OCI-LY7 (cell line): ENCODE data around the gene MEF2C. TPM values are rescaled to one million over a fixed set of nuclear protein-coding genes. Genes with fewer than 3 reads are reported as not detected.

Experiments used
- BruUV-seq: library from RNA; stranded (reverse); fragments of 400-500 nt; replicated peaks from 2 replicates; lab custom pipeline; 2021; lab: Mats Ljungman, UMichigan
- CTCF ChIA-PET: fragments of 300-600 bp; sonication (Branson Sonifier 250); formaldehyde crosslinking; loops from one replicate; lab custom pipeline; 2022; ENCODE audit warnings: antibody characterized with exemption; ENCODE audit not compliant: unreplicated experiment; lab: Charles Lee
- POLR2A ChIA-PET: fragments of 300-600 bp; sonication (Branson Sonifier 250); formaldehyde crosslinking; loops from one replicate; lab custom pipeline; 2022; ENCODE audit warnings: antibody characterized with exemption; lab: Charles Lee
- DNase-seq: peaks from one replicate; pipeline ENCODE4 v3.0.0-alpha.2; 2015; ENCODE audit warnings: low spot score
- H2AFZ ChIP-seq: fragments of 200-600 bp; sonication (generic), shearing (Covaris generic); 2 replicates; pipeline ENCODE4 v1.6.1; 2014; ENCODE audit warnings: mild to moderate bottlenecking, antibody characterized with exemption, low read length, moderate library complexity
- H3K27ac ChIP-seq: fragments of 200-600 bp; sonication (generic); 2 replicates; pipeline ENCODE4 v1.5.1; 2014; ENCODE audit warnings: mixed run types, low read depth, mild to moderate bottlenecking, moderate library complexity, low read length, inconsistent platforms; ENCODE audit not compliant: poor library complexity, severe bottlenecking
- H3K36me3 ChIP-seq: fragments of 200-600 bp; sonication (generic); 2 replicates; pipeline ENCODE4 v1.6.1; 2014; ENCODE audit warnings: mild to moderate bottlenecking, antibody characterized with exemption, low read length, moderate library complexity, mixed read lengths; ENCODE audit not compliant: insufficient read depth
- H3K4me1 ChIP-seq: fragments of 200-600 bp; sonication (generic); 2 replicates; pipeline ENCODE4 v1.5.1; 2014; ENCODE audit warnings: mild to moderate bottlenecking, low read length; ENCODE audit not compliant: insufficient read depth, poor library complexity, severe bottlenecking
- H3K4me2 ChIP-seq: fragments of 200-600 bp; sonication (generic); 2 replicates; pipeline ENCODE4 v1.6.1; 2014; ENCODE audit warnings: mild to moderate bottlenecking, low read length
- H3K4me3 ChIP-seq: fragments of 200-600 bp; sonication (generic); 2 replicates; pipeline ENCODE4 v1.5.1; 2014; ENCODE audit warnings: mild to moderate bottlenecking, low read depth, low read length; ENCODE audit not compliant: poor library complexity, severe bottlenecking
- H3K79me2 ChIP-seq: fragments of 200-600 bp; sonication (generic); 2 replicates; pipeline ENCODE4 v1.6.1; 2016; ENCODE audit warnings: low read depth, mild to moderate bottlenecking, low read length, moderate library complexity, mixed read lengths; ENCODE audit not compliant: insufficient read depth
- H3K9me2 ChIP-seq: fragments of 200-600 bp; sonication (generic); 2 replicates; pipeline ENCODE4 v1.6.1; 2016; ENCODE audit warnings: mild to moderate bottlenecking, low read length, mixed read lengths; ENCODE audit not compliant: insufficient read depth
- H3K9me3 ChIP-seq: fragments of 200-600 bp; sonication (generic); 2 replicates; pipeline ENCODE4 v1.6.1; 2014; ENCODE audit warnings: mild to moderate bottlenecking, mixed run types, low read length, mixed read lengths
- H4K20me1 ChIP-seq: fragments of 200-600 bp; sonication (generic); 2 replicates; pipeline ENCODE4 v1.6.1; 2014; ENCODE audit warnings: mild to moderate bottlenecking, antibody characterized with exemption, low read length, moderate library complexity, mixed read lengths; ENCODE audit not compliant: insufficient read depth
- EZH2phosphoT487 ChIP-seq: fragments of 200-600 bp; sonication (generic); IDR thresholded peaks from 2 replicates; pipeline ENCODE4 v1.6.1; 2018; ENCODE audit warnings: low read depth, borderline replicate concordance, mild to moderate bottlenecking, mixed run types, antibody characterized with exemption, low read length, moderate library complexity, mixed read lengths
- intact Hi-C: fragments of 100-400 bp; cut with micrococcal nuclease; formaldehyde crosslinking; loops from one replicate; pipeline ENCODE4 v1.10.0; 2022; ENCODE audit not compliant: unreplicated experiment
- total RNA-seq, 2 experiments: library from RNA; depleted of rRNA in 1 of 2; stranded (reverse); fragments of >200 nt in 1 of 2; shearing (Covaris generic) in 1 of 2; gene quantifications; 2 replicates each; pipeline ENCODE4 v1.2.3, GENCODE V29; 2014 to 2022
- TF ChIP-seq, protein P1 (sequence below): fragments of 200-600 bp; sonication (generic); conservative IDR thresholded peaks from 2 replicates; pipeline ENCODE4 v1.5.1; 2014; ENCODE audit warnings: mild to moderate bottlenecking, antibody characterized with exemption, low read length, moderate library complexity, mixed read lengths

MEF2C gene
- total RNA-seq, 2 experiments from 2014 or later, result 5.5 to 57.6 TPM

- no peaks in the 10 kb centered on the region for H3K9me2 ChIP-seq
- no peaks in the 10 kb centered on the region for H3K9me3 ChIP-seq
- no peak overlapping the region for H3K27ac ChIP-seq
- intact Hi-C loops, result no loop called here
- H2AFZ ChIP-seq, result no peak overlapping the region
- no peaks in the 10 kb centered on the region; the same call in 1 of the 2 replicates for H4K20me1 ChIP-seq
- ChIA-PET CTCF (no interaction called here), POLR2A (no interaction called here)
- TF ChIP-seq, protein P1, sequence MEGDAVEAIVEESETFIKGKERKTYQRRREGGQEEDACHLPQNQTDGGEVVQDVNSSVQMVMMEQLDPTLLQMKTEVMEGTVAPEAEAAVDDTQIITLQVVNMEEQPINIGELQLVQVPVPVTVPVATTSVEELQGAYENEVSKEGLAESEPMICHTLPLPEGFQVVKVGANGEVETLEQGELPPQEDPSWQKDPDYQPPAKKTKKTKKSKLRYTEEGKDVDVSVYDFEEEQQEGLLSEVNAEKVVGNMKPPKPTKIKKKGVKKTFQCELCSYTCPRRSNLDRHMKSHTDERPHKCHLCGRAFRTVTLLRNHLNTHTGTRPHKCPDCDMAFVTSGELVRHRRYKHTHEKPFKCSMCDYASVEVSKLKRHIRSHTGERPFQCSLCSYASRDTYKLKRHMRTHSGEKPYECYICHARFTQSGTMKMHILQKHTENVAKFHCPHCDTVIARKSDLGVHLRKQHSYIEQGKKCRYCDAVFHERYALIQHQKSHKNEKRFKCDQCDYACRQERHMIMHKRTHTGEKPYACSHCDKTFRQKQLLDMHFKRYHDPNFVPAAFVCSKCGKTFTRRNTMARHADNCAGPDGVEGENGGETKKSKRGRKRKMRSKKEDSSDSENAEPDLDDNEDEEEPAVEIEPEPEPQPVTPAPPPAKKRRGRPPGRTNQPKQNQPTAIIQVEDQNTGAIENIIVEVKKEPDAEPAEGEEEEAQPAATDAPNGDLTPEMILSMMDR, result no peak
- no peak for TF ChIP-seq EZH2phosphoT487
- no peak overlapping the region for H3K4me3 ChIP-seq
- no peaks in the 10 kb centered on the region for H3K4me1 ChIP-seq
- no TSS peak for BruUV-seq
- no peaks in the 10 kb centered on the region for H3K79me2 ChIP-seq
- H3K4me2 ChIP-seq, result no peak overlapping the region
- DNase-seq, result no peak
- H3K36me3 ChIP-seq, result no peaks in the 10 kb centered on the region
Observed at GRCh38 chr5:88688156-88688983, 194.6 kb downstream of the MEF2C start.

GRCh38 chr5:88687373-88687911 lies 195.5 kb downstream of the MEF2C start:
- no peak for TF ChIP-seq EZH2phosphoT487
- TF ChIP-seq, protein P1, result no peak
- Histone ChIP-seq H3K36me3 (no peaks in the 10 kb centered on the region), H4K20me1 (no peaks in the 10 kb centered on the region; the same call in 1 of the 2 replicates), H3K9me3 (no peaks in the 10 kb centered on the region), H3K79me2 (no peaks in the 10 kb centered on the region), H3K4me2 (no peak overlapping the region), H3K4me3 (no peak overlapping the region), H2AFZ (no peak overlapping the region), H3K27ac (no peak overlapping the region), H3K9me2 (no peaks in the 10 kb centered on the region), H3K4me1 (no peaks in the 10 kb centered on the region)
- CTCF ChIA-PET, result no interaction called here
- POLR2A ChIA-PET, result no interaction called here
- no peak for DNase-seq
- BruUV-seq, result no TSS peak
- intact Hi-C loops, result no loop called here

- Histone ChIP-seq H3K9me2 (no peaks in the 10 kb centered on the region), H3K27ac (no peak overlapping the region), H3K4me1 (no peaks in the 10 kb centered on the region), H3K4me3 (no peak overlapping the region), H3K9me3 (no peaks in the 10 kb centered on the region), H3K79me2 (no peaks in the 10 kb centered on the region), H4K20me1 (no peaks in the 10 kb centered on the region; the same call in 1 of the 2 replicates), H2AFZ (no peak overlapping the region), H3K36me3 (no peaks in the 10 kb centered on the region), H3K4me2 (no peak overlapping the region)
- no TSS peak for BruUV-seq
- CTCF ChIA-PET, result no interaction called here
- intact Hi-C loops, result no loop called here
- TF ChIP-seq, protein P1, result no peak
- no peak for TF ChIP-seq EZH2phosphoT487
- DNase-seq, result no peak
- POLR2A ChIA-PET, result no interaction called here
Observed at GRCh38 chr5:88686726-88687125, 196.3 kb downstream of the MEF2C start.
